VCaP (cell line): ENCODE measurements around the gene MFAP3.

Source experiments
- H3K27ac ChIP-seq: fragments of 450-650 bp; 2 replicates; pipeline ENCODE4 v1.5.1; 2017
- CTCF ChIP-seq: fragments of 450-650 bp; conservative IDR thresholded peaks from 2 replicates; pipeline ENCODE4 v1.5.1; 2017; ENCODE audit warnings: mild to moderate bottlenecking, moderate library complexity

MFAP3 gene

GRCh38 chr5:154088801-154089200 lies 50.0 kb downstream of the MFAP3 start:
- no peak for TF ChIP-seq CTCF
- no peak overlapping the region for H3K27ac ChIP-seq

GRCh38 chr5:154090656-154091055 lies 51.9 kb downstream of the MFAP3 start:
- H3K27ac ChIP-seq, result no peak overlapping the region
- no peak for TF ChIP-seq CTCF

- no peak overlapping the region; the same call in 1 of the 2 replicates for H3K27ac ChIP-seq
- TF ChIP-seq CTCF, result no peak
Measured at GRCh38 chr5:154092356-154093141, 53.8 kb downstream of the MFAP3 start.

DNA sequence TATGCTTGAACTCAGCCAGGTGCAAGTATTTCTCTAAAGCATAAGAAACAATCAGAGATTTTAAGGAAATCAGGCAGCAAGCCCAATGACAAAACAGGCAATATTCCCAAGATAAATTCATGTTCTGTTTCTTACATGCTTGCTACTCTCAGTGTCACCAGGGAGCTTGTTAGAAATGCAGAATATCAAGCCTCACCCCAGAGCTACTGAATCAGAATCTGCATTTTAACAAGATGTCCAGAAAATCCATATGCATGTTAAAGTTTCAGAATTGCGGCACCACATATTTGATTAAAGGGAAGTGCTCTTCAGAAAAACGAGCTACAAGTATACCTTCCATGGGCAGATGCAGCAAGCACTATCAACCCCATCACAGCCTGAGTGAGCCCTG lies 54.4 kb downstream of the MFAP3 start:
- TF ChIP-seq CTCF, result no peak

DNA sequence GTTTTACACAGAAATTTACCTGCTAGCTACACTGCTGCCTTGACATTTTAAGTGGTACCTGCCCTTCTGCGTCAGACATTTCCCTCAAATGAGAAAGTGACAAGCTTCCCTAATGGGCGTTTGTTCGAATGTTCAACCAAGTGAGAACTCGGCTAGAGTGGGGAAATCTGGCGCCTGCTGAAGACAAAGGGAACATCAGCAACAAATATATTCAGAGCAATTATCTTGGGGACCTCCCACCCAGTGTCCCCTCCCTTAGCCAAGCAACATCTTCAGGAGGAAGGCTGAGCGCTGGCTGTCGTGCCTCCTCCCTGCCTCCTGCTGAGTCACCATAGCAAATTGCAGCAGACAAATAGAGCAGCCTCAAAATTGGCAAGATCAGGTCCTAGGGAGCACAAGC lies 57.1 kb downstream of the MFAP3 start:
- no peak for TF ChIP-seq CTCF
- no peak overlapping the region for H3K27ac ChIP-seq

More for the DNA sequence above, 54.4 kb downstream of the MFAP3 start:
- H3K27ac ChIP-seq, result no peak overlapping the region; the same call in 1 of the 2 replicates

- TF ChIP-seq CTCF, result no peak
- H3K27ac ChIP-seq, result no peak overlapping the region
Measured at GRCh38 chr5:154097031-154097430, 58.3 kb downstream of the MFAP3 start.

- no peak for TF ChIP-seq CTCF
- no peak overlapping the region for H3K27ac ChIP-seq
Measured at GRCh38 chr5:154098465-154098864, 59.7 kb downstream of the MFAP3 start.
